OCI-M1 (cell line): ENCODE results near the gene HGF.

ENCODE experiments used
- DNase-seq: peaks from one replicate; lab custom pipeline; 2025; lab: John Stamatoyannopoulos, UW

The HGF gene

GRCh38 chr7:81719865-81720264, 50.0 kb downstream of the HGF start:
- no peak for DNase-seq

- DNase-seq = peak; percentile 80
These were observed 53.8 kb downstream of the HGF start for GRCh38 chr7:81715984-81716588.

- DNase-seq = no peak
These were observed 55.5 kb downstream of the HGF start for GRCh38 chr7:81714306-81714705.

- no peak for DNase-seq
These were observed 59.1 kb downstream of the HGF start for GRCh38 chr7:81710751-81711150.

- no peak for DNase-seq
These were observed 60.0 kb downstream of the HGF start for GRCh38 chr7:81709836-81710235.

- DNase-seq = no peak
These were observed 61.9 kb downstream of the HGF start for GRCh38 chr7:81707966-81708365.

GRCh38 chr7:81707196-81707595, 62.7 kb downstream of the HGF start:
- DNase-seq = peak; percentile 36

GRCh38 chr7:81705206-81705605, 64.6 kb downstream of the HGF start:
- DNase-seq = no peak

GRCh38 chr7:81704595-81704994, 65.3 kb downstream of the HGF start:
- no peak for DNase-seq

- DNase-seq = no peak
These were observed 70.9 kb downstream of the HGF start for GRCh38 chr7:81698965-81699364.

GRCh38 chr7:81694711-81695110, 75.1 kb downstream of the HGF start:
- no peak for DNase-seq

- no peak for DNase-seq
These were observed 76.0 kb downstream of the HGF start for GRCh38 chr7:81693894-81694293.

GRCh38 chr7:81693080-81693479, 76.8 kb downstream of the HGF start:
- DNase-seq = no peak

- DNase-seq = no peak
These were observed 77.5 kb downstream of the HGF start for GRCh38 chr7:81692146-81692905.

GRCh38 chr7:81691199-81691821, 78.5 kb downstream of the HGF start:
- no peak for DNase-seq

GRCh38 chr7:81690688-81691087, 79.2 kb downstream of the HGF start:
- no peak for DNase-seq

- DNase-seq = no peak
These were observed 79.6 kb downstream of the HGF start for GRCh38 chr7:81690251-81690650.

- DNase-seq = no peak
These were observed 81.0 kb downstream of the HGF start for GRCh38 chr7:81688622-81689411.

GRCh38 chr7:81687062-81687461, 82.8 kb downstream of the HGF start:
- no peak for DNase-seq

- DNase-seq = no peak
These were observed 84.5 kb downstream of the HGF start for GRCh38 chr7:81685270-81685868.

- peak; percentile 95 for DNase-seq
These were observed 85.2 kb downstream of the HGF start for GRCh38 chr7:81684514-81685269.
